ENCODE results near the gene NRG3. TPM values are rescaled to one million over a fixed set of nuclear protein-coding genes. Genes with fewer than 3 reads are reported as not detected.

NRG3 gene
- total RNA-seq, 1 experiment from 2014 or later: not detected

- Histone ChIP-seq H3K4me3 (no peak overlapping the region), H3K36me3 (no peaks in the 10 kb centered on the region), H3K9me3 (no peaks in the 10 kb centered on the region), H3K27me3 (no peaks in the 10 kb centered on the region)
- DNase-seq: no peak
These were observed 377.1 kb downstream of the NRG3 start for GRCh38 chr10:82252081-82252480.

- Histone ChIP-seq H3K4me3 (no peak overlapping the region), H3K27me3 (no peaks in the 10 kb centered on the region), H3K36me3 (no peaks in the 10 kb centered on the region), H3K9me3 (no peaks in the 10 kb centered on the region)
- DNase-seq: no peak
These were observed 379.2 kb downstream of the NRG3 start for GRCh38 chr10:82254237-82254636.

- no peak overlapping the region for H3K4me3 ChIP-seq
- DNase-seq: no peak
- H3K27me3 ChIP-seq: no peaks in the 10 kb centered on the region
- no peaks in the 10 kb centered on the region for H3K9me3 ChIP-seq
- H3K36me3 ChIP-seq: no peaks in the 10 kb centered on the region
These were observed 381.3 kb downstream of the NRG3 start for GRCh38 chr10:82256275-82256674.

GRCh38 chr10:82266438-82266837 lies 391.4 kb downstream of the NRG3 start:
- Histone ChIP-seq H3K4me3 (no peak overlapping the region), H3K36me3 (no peaks in the 10 kb centered on the region), H3K9me3 (no peaks in the 10 kb centered on the region), H3K27me3 (no peaks in the 10 kb centered on the region)
- no peak for DNase-seq

- no peaks in the 10 kb centered on the region for H3K36me3 ChIP-seq
- H3K4me3 ChIP-seq: no peak overlapping the region
- H3K27me3 ChIP-seq: no peaks in the 10 kb centered on the region
- DNase-seq: no peak
- H3K9me3 ChIP-seq: no peaks in the 10 kb centered on the region
These were observed 392.0 kb downstream of the NRG3 start for GRCh38 chr10:82267014-82267413.

GRCh38 chr10:82267465-82267864 lies 392.5 kb downstream of the NRG3 start:
- Histone ChIP-seq H3K9me3 (no peaks in the 10 kb centered on the region), H3K27me3 (no peaks in the 10 kb centered on the region), H3K4me3 (no peak overlapping the region), H3K36me3 (no peaks in the 10 kb centered on the region)
- no peak for DNase-seq

- H3K36me3 ChIP-seq: no peaks in the 10 kb centered on the region
- no peak overlapping the region for H3K4me3 ChIP-seq
- no peaks in the 10 kb centered on the region for H3K27me3 ChIP-seq
- DNase-seq: no peak
- H3K9me3 ChIP-seq: no peaks in the 10 kb centered on the region
These were observed 393.0 kb downstream of the NRG3 start for GRCh38 chr10:82267960-82268359.

- Histone ChIP-seq H3K27me3 (no peaks in the 10 kb centered on the region), H3K4me3 (no peak overlapping the region), H3K9me3 (no peaks in the 10 kb centered on the region), H3K36me3 (no peaks in the 10 kb centered on the region)
- DNase-seq: no peak
These were observed 402.6 kb downstream of the NRG3 start for GRCh38 chr10:82277591-82277990.

GRCh38 chr10:82278401-82279182 lies 403.6 kb downstream of the NRG3 start:
- Histone ChIP-seq H3K4me3 (no peak overlapping the region), H3K9me3 (no peaks in the 10 kb centered on the region), H3K27me3 (no peaks in the 10 kb centered on the region), H3K36me3 (no peaks in the 10 kb centered on the region)
- no peak for DNase-seq

GRCh38 chr10:82282782-82283456 lies 407.9 kb downstream of the NRG3 start:
- Histone ChIP-seq H3K27me3 (no peaks in the 10 kb centered on the region), H3K36me3 (no peaks in the 10 kb centered on the region), H3K4me3 (no peak overlapping the region), H3K9me3 (no peaks in the 10 kb centered on the region)
- DNase-seq: no peak

- Histone ChIP-seq H3K36me3 (no peaks in the 10 kb centered on the region), H3K27me3 (no peaks in the 10 kb centered on the region), H3K9me3 (no peaks in the 10 kb centered on the region), H3K4me3 (no peak overlapping the region)
- DNase-seq: no peak
These were observed 409.2 kb downstream of the NRG3 start for GRCh38 chr10:82284180-82284579.

- no peaks in the 10 kb centered on the region for H3K36me3 ChIP-seq
- H3K9me3 ChIP-seq: no peaks in the 10 kb centered on the region
- no peak for DNase-seq
- no peaks in the 10 kb centered on the region for H3K27me3 ChIP-seq
- H3K4me3 ChIP-seq: no peak overlapping the region
These were observed 413.5 kb downstream of the NRG3 start for GRCh38 chr10:82288461-82288881.

- Histone ChIP-seq H3K36me3 (no peaks in the 10 kb centered on the region), H3K9me3 (no peaks in the 10 kb centered on the region), H3K4me3 (no peak overlapping the region), H3K27me3 (no peaks in the 10 kb centered on the region)
- no peak for DNase-seq
These were observed 415.0 kb downstream of the NRG3 start for GRCh38 chr10:82289945-82290344.

GRCh38 chr10:82294874-82295378 lies 419.9 kb downstream of the NRG3 start:
- DNase-seq: no peak
- no peak overlapping the region for H3K4me3 ChIP-seq
- no peaks in the 10 kb centered on the region for H3K36me3 ChIP-seq
- no peaks in the 10 kb centered on the region for H3K27me3 ChIP-seq
- H3K9me3 ChIP-seq: no peaks in the 10 kb centered on the region

- H3K27me3 ChIP-seq: no peaks in the 10 kb centered on the region
- no peaks in the 10 kb centered on the region for H3K9me3 ChIP-seq
- H3K36me3 ChIP-seq: no peaks in the 10 kb centered on the region
- DNase-seq: no peak
- H3K4me3 ChIP-seq: no peak overlapping the region
These were observed 433.6 kb downstream of the NRG3 start for GRCh38 chr10:82308641-82309040.

GRCh38 chr10:82310839-82311238 lies 435.8 kb downstream of the NRG3 start:
- H3K27me3 ChIP-seq: no peaks in the 10 kb centered on the region
- no peaks in the 10 kb centered on the region for H3K36me3 ChIP-seq
- no peak overlapping the region for H3K4me3 ChIP-seq
- no peak for DNase-seq
- no peaks in the 10 kb centered on the region for H3K9me3 ChIP-seq

GRCh38 chr10:82313401-82313800 lies 438.4 kb downstream of the NRG3 start:
- no peak for DNase-seq
- Histone ChIP-seq H3K9me3 (no peaks in the 10 kb centered on the region), H3K4me3 (no peak overlapping the region), H3K27me3 (no peaks in the 10 kb centered on the region), H3K36me3 (no peaks in the 10 kb centered on the region)

GRCh38 chr10:82318534-82318933 lies 443.5 kb downstream of the NRG3 start:
- no peak overlapping the region for H3K4me3 ChIP-seq
- no peak for DNase-seq
- no peaks in the 10 kb centered on the region for H3K27me3 ChIP-seq
- no peaks in the 10 kb centered on the region for H3K9me3 ChIP-seq
- H3K36me3 ChIP-seq: no peaks in the 10 kb centered on the region

Measured in MG63 (cell line).